CD14-positive monocyte (primary cell): ENCODE data around the gene SANBR. TPM values are rescaled to one million over a fixed set of nuclear protein-coding genes. Genes with fewer than 3 reads are reported as not detected.

ENCODE experiments used
- DNase-seq, 3 donors: peaks; one replicate each; pipeline ENCODE4 v3.0.0-alpha.2; 2011 to 2022
- H2AFZ ChIP-seq: 2 replicates; pipeline ENCODE4 v1.6.0; 2012; ENCODE audit warnings: mild to moderate bottlenecking, low read depth, low read length, inconsistent platforms; ENCODE audit not compliant: insufficient read depth, poor library complexity, severe bottlenecking
- H3K27ac ChIP-seq, 2 donors: 1 replicate in 1 of 2; 2 replicates in 1 of 2; pipeline ENCODE4 v1.5.1; 2012 to 2013; ENCODE audit warnings: low read length in 2 of 2, control low read depth in 1 of 2, inconsistent platforms in 1 of 2, low read depth in 1 of 2, mild to moderate bottlenecking in 1 of 2
- H3K27me3 ChIP-seq, 2 donors: one replicate each; pipeline versions ENCODE4 v1.6.0 to v1.6.1; 2011 to 2013; ENCODE audit warnings: low read length in 2 of 2; ENCODE audit not compliant: control insufficient read depth in 2 of 2, insufficient read depth in 2 of 2
- H3K36me3 ChIP-seq, 2 donors: replicated peaks in 1 of 2; 1 replicate in 1 of 2; 2 replicates in 1 of 2; pipeline versions ENCODE4 v1.5.1 to v1.6.1; 2012 to 2013; ENCODE audit warnings: low read length in 2 of 2, control low read depth in 1 of 2, inconsistent platforms in 1 of 2, mild to moderate bottlenecking in 1 of 2; ENCODE audit not compliant: insufficient read depth in 2 of 2, control insufficient read depth in 1 of 2
- H3K4me1 ChIP-seq, 2 donors: 1 replicate in 1 of 2; 2 replicates in 1 of 2; pipeline versions ENCODE4 v1.5.1 to v1.6.1; 2012 to 2013; ENCODE audit warnings: low read length in 2 of 2, control low read depth in 1 of 2, inconsistent platforms in 1 of 2, mild to moderate bottlenecking in 1 of 2, moderate library complexity in 1 of 2; ENCODE audit not compliant: insufficient read depth in 2 of 2, control insufficient read depth in 1 of 2
- H3K4me2 ChIP-seq: replicated peaks from 2 replicates; pipeline ENCODE3; 2012; ENCODE audit warnings: low read length, moderate library complexity, mild to moderate bottlenecking; ENCODE audit not compliant: poor library complexity, severe bottlenecking; ENCODE audit errors: extremely low read depth
- H3K4me3 ChIP-seq, 3 experiments: fragments of 200-600 bp in 1 of 3; sonication (generic) in 1 of 3; replicated peaks in 1 of 3; 1 replicate in 2 of 3; 2 replicates in 1 of 3; pipeline ENCODE4 v1.5.1; 2011 to 2013; ENCODE audit warnings: low read length in 3 of 3, mild to moderate bottlenecking in 3 of 3, control low read depth in 2 of 3, low read depth in 2 of 3, inconsistent platforms in 1 of 3, moderate library complexity in 1 of 3
- H3K79me2 ChIP-seq: 2 replicates; pipeline ENCODE4 v1.6.0; 2012; ENCODE audit warnings: mild to moderate bottlenecking, control low read depth, inconsistent platforms, low read length, moderate library complexity; ENCODE audit not compliant: insufficient read depth
- H3K9ac ChIP-seq: 2 replicates; pipeline ENCODE4 v1.6.0; 2017; ENCODE audit warnings: low read length, mild to moderate bottlenecking; ENCODE audit not compliant: insufficient read depth, poor library complexity, severe bottlenecking
- H3K9me3 ChIP-seq, 2 donors: replicated peaks in 1 of 2; 1 replicate in 1 of 2; 2 replicates in 1 of 2; pipeline versions ENCODE4 v1.5.1 to v1.6.1; 2012 to 2013; ENCODE audit warnings: low read length in 2 of 2, control low read depth in 1 of 2; ENCODE audit not compliant: control insufficient read depth in 1 of 2, insufficient read depth in 1 of 2
- H4K20me1 ChIP-seq: 2 replicates; pipeline ENCODE4 v1.6.0; 2012; ENCODE audit warnings: mild to moderate bottlenecking, low read length, control low read depth, moderate library complexity; ENCODE audit not compliant: insufficient read depth
- H3K27ac Mint-ChIP-seq, 7 donors: one replicate each; pipeline ENCODE4 v1.8.0; 2020; ENCODE audit warnings: mild to moderate bottlenecking in 7 of 7, mixed read lengths in 7 of 7, moderate library complexity in 6 of 7, inconsistent platforms in 2 of 7
- H3K27me3 Mint-ChIP-seq, 3 donors: one replicate each; pipeline ENCODE4 v1.8.0; 2021 to 2022; ENCODE audit warnings: low read depth in 3 of 3, mild to moderate bottlenecking in 3 of 3, mixed read lengths in 3 of 3, moderate library complexity in 3 of 3, inconsistent platforms in 1 of 3
- H3K36me3 Mint-ChIP-seq, 2 donors: one replicate each; pipeline ENCODE4 v1.8.0; 2020; ENCODE audit warnings: mixed read lengths in 2 of 2, inconsistent platforms in 1 of 2, mild to moderate bottlenecking in 1 of 2
- H3K4me1 Mint-ChIP-seq: one replicate; pipeline ENCODE4 v1.8.0; 2020; ENCODE audit warnings: mild to moderate bottlenecking, mixed read lengths
- H3K4me3 Mint-ChIP-seq, 2 donors: one replicate each; pipeline ENCODE4 v1.8.0; 2020; ENCODE audit warnings: mild to moderate bottlenecking in 2 of 2, mixed read lengths in 2 of 2, moderate library complexity in 1 of 2
- H3K9me3 Mint-ChIP-seq, 7 donors: one replicate each; pipeline ENCODE4 v1.8.0; 2020 to 2022; ENCODE audit warnings: mixed read lengths in 7 of 7, mild to moderate bottlenecking in 6 of 7, moderate library complexity in 6 of 7, inconsistent platforms in 2 of 7
- CTCF ChIP-seq: fragments of 200-600 bp; IDR thresholded peaks from one replicate; pipeline ENCODE4 v1.8.0; 2022; ENCODE audit warnings: antibody characterized with exemption, mild to moderate bottlenecking
- WGBS: methylation state at CpG from one replicate; pipeline ENCODE4 v1.1.5; 2013; ENCODE audit warnings: missing lambda C conversion rate; ENCODE audit not compliant: insufficient coverage; 5-methylcytosine and 5-hydroxymethylcytosine counted together
- intact Hi-C, 2 donors: fragments of 100-400 bp; cut with micrococcal nuclease; formaldehyde crosslinking; loops; one replicate each; pipeline versions ENCODE4 v1.15.0 to v1.15.1; 2023
- polyA plus RNA-seq, 3 donors: library from polyadenylated mRNA; depleted of rRNA in 1 of 3; unstranded in 2 of 3; stranded (reverse) in 1 of 3; fragments of 300-500 nt in 2 of 3; fragments of >200 nt in 1 of 3; fragmentation: Illumina TruSeq in 2 of 3; gene quantifications; 1 replicate in 2 of 3; 2 replicates in 1 of 3; pipeline ENCODE4 v1.2.3, GENCODE V29; 2012 to 2021

The SANBR gene
- polyA plus RNA-seq, 3 donors = 1.9 to 3.5 (median 3.4) TPM

- TF ChIP-seq CTCF = no peak
- Histone ChIP-seq H3K9me3 (no peaks in the 10 kb centered on the region), H3K4me3 (no peak overlapping the region), H3K27ac (no peak overlapping the region), H3K9ac (no peak overlapping the region), H3K4me2 (no peak overlapping the region), H3K4me1 (no peaks in the 10 kb centered on the region), H3K79me2 (no peaks in the 10 kb centered on the region), H3K27me3 (no peaks in the 10 kb centered on the region), H4K20me1 (no peaks in the 10 kb centered on the region), H3K36me3 (peaks cover under 1 to 25% of the 10 kb centered on the region in 2 donors), H2AFZ (no peak overlapping the region)
- Mint-ChIP-seq H3K27ac (no peak overlapping the region), H3K4me1 (no peaks in the 10 kb centered on the region), H3K27me3 (peaks cover 0 to 2% (median 0%) of the 10 kb centered on the region in 3 donors), H3K4me3 (no peak overlapping the region), H3K36me3 (peaks cover 20 to 33% of the 10 kb centered on the region in 2 donors), H3K9me3 (peaks cover 0 to 3% (median 0%) of the 10 kb centered on the region in 7 donors)
- intact Hi-C loops = no loop called here
- WGBS = no CpG with 5 or more reads among the region's 4 CpGs
- no peak for DNase-seq
Observed at GRCh38 chr2:61100801-61101200, 35.1 kb downstream of the SANBR start.

- no peaks in the 10 kb centered on the region for H3K4me1 ChIP-seq
- no peak overlapping the region for H3K4me3 ChIP-seq
- H3K27ac ChIP-seq = no peak overlapping the region
- H3K4me2 ChIP-seq = no peak overlapping the region
- no peaks in the 10 kb centered on the region for H3K27me3 ChIP-seq
- WGBS = no CpG with 5 or more reads among the region's 2 CpGs
- no peak for TF ChIP-seq CTCF
- intact Hi-C loops = no loop called here
- peaks cover under 1 to 6% (median 3%) of the 10 kb centered on the region in 7 donors for H3K9me3 Mint-ChIP-seq
- no peak overlapping the region for H3K4me3 Mint-ChIP-seq
- peaks cover 0 to 2% (median under 1%) of the 10 kb centered on the region in 3 donors for H3K27me3 Mint-ChIP-seq
- no peak for DNase-seq
- H3K27ac Mint-ChIP-seq = no peak overlapping the region
- no peaks in the 10 kb centered on the region for H3K4me1 Mint-ChIP-seq
- no peak overlapping the region for H3K9ac ChIP-seq
- peaks cover 33 to 65% of the 10 kb centered on the region in 2 donors for H3K36me3 Mint-ChIP-seq
- no peak overlapping the region for H2AFZ ChIP-seq
- H3K79me2 ChIP-seq = no peaks in the 10 kb centered on the region
- no peaks in the 10 kb centered on the region for H4K20me1 ChIP-seq
- H3K36me3 ChIP-seq = peaks cover 5 to 48% of the 10 kb centered on the region in 2 donors
- H3K9me3 ChIP-seq = no peaks in the 10 kb centered on the region
Observed at GRCh38 chr2:61109291-61109690, 43.6 kb downstream of the SANBR start.
